CD4-positive, alpha-beta T cell (primary cell): ENCODE measurements around the gene FGF14. TPM values are rescaled to one million over a fixed set of nuclear protein-coding genes. Genes with fewer than 3 reads are reported as not detected.

Experiments used
- ATAC-seq: fragments of 200-7000 bp; cut with Tn5 transposase; one replicate; pipeline ENCODE4 v1.10.0; 2022; ENCODE audit warnings: mild to moderate bottlenecking; ENCODE audit not compliant: poor library complexity
- CTCF ChIA-PET: fragments of 350-600 bp; sonication (Branson Sonifier 250); formaldehyde crosslinking; loops from one replicate; lab custom pipeline; 2021; ENCODE audit warnings: antibody characterized with exemption, inconsistent platforms; lab: Charles Lee
- POLR2A ChIA-PET: fragments of 350-600 bp; sonication (Branson Sonifier 250); formaldehyde crosslinking; loops from one replicate; lab custom pipeline; 2021; ENCODE audit warnings: antibody characterized with exemption, inconsistent platforms; lab: Charles Lee
- DNase-seq, 14 experiments: peaks; one replicate each; pipeline ENCODE4 v3.0.0-alpha.2; 2013 to 2020; ENCODE audit warnings: mixed read lengths in 2 of 14
- H3K27ac ChIP-seq, 2 donors: one replicate each; pipeline versions ENCODE4 v1.5.1 to v1.7.0; 2013; ENCODE audit warnings: low read length in 2 of 2, low read depth in 1 of 2, mild to moderate bottlenecking in 1 of 2
- H3K27me3 ChIP-seq, 2 experiments: 1 replicate in 1 of 2; 2 replicates in 1 of 2; pipeline versions ENCODE4 v1.6.1 to v1.7.0; 2013; ENCODE audit warnings: low read length in 2 of 2, control low read depth in 1 of 2, mild to moderate bottlenecking in 1 of 2, moderate library complexity in 1 of 2; ENCODE audit not compliant: insufficient read depth in 2 of 2, control insufficient read depth in 1 of 2
- H3K36me3 ChIP-seq: one replicate; pipeline ENCODE4 v1.6.1; 2013; ENCODE audit warnings: low read length, control low read depth; ENCODE audit not compliant: insufficient read depth
- H3K4me1 ChIP-seq: one replicate; pipeline ENCODE4 v1.6.1; 2013; ENCODE audit warnings: low read length, control low read depth; ENCODE audit not compliant: insufficient read depth
- H3K4me3 ChIP-seq: one replicate; pipeline ENCODE4 v1.5.1; 2013; ENCODE audit warnings: mild to moderate bottlenecking, low read length, moderate library complexity
- H3K9me3 ChIP-seq, 2 experiments: 1 replicate in 1 of 2; 2 replicates in 1 of 2; pipeline versions ENCODE4 v1.6.1 to v1.7.0; 2013; ENCODE audit warnings: low read length in 2 of 2, mild to moderate bottlenecking in 2 of 2, control low read depth in 1 of 2, moderate library complexity in 1 of 2; ENCODE audit not compliant: control insufficient read depth in 1 of 2, insufficient read depth in 1 of 2
- H3K27ac Mint-ChIP-seq: one replicate; pipeline ENCODE4 v1.8.0; 2020; ENCODE audit warnings: mixed read lengths
- H3K27me3 Mint-ChIP-seq: one replicate; pipeline ENCODE4 v1.8.0; 2021; ENCODE audit warnings: mixed read lengths
- H3K36me3 Mint-ChIP-seq: one replicate; pipeline ENCODE4 v1.8.0; 2021; ENCODE audit warnings: low read depth, mixed read lengths
- H3K4me1 Mint-ChIP-seq: one replicate; pipeline ENCODE4 v1.8.0; 2021; ENCODE audit warnings: low read depth, mixed read lengths
- H3K4me3 Mint-ChIP-seq: one replicate; pipeline ENCODE4 v1.8.0; 2020; ENCODE audit warnings: mild to moderate bottlenecking, mixed read lengths
- H3K9me3 Mint-ChIP-seq: one replicate; pipeline ENCODE4 v1.8.0; 2020; ENCODE audit warnings: mixed read lengths
- intact Hi-C, 2 experiments: fragments of 100-400 bp; cut with DNase I in 1 of 2; cut with micrococcal nuclease in 1 of 2; formaldehyde crosslinking; loops; one replicate each; pipeline versions ENCODE4 v1.15.1 to v1.9.0; 2023 to 2025; cut with DNase I, micrococcal nuclease
- total RNA-seq, 174 experiments: library from RNA in 2 of 174; stranded (reverse) in 2 of 174; gene quantifications; one replicate each; pipeline ENCODE4 v1.2.3 and lab custom pipeline; 2021 to 2026
- TF ChIP-seq, protein P1 (sequence below): fragments of 200-600 bp; IDR thresholded peaks from one replicate; pipeline ENCODE4 v1.8.0; 2022; ENCODE audit warnings: antibody characterized with exemption, mild to moderate bottlenecking

Gene FGF14
- total RNA-seq, 2 experiments from 2014 or later = not detected

DNA sequence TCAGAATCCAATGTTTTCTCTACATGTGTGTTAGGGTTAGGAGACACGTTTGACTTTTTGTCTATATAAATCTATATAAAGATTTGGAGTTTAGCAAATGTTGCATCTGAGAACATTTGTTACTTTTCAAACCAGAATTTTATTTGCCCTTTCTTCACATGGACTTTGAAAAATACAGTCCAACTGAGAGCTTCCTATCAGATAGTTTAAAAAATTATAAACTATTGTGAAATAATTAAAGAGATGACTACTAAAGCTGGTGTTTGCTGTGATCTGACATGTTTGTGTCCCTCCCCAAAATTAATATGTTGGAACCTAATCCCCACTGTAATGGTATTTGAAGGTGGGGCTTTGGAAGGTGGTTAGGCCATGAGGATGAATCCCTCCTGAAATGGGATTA is 652.3 kb downstream of the FGF14 start:
- TF ChIP-seq, protein P1, sequence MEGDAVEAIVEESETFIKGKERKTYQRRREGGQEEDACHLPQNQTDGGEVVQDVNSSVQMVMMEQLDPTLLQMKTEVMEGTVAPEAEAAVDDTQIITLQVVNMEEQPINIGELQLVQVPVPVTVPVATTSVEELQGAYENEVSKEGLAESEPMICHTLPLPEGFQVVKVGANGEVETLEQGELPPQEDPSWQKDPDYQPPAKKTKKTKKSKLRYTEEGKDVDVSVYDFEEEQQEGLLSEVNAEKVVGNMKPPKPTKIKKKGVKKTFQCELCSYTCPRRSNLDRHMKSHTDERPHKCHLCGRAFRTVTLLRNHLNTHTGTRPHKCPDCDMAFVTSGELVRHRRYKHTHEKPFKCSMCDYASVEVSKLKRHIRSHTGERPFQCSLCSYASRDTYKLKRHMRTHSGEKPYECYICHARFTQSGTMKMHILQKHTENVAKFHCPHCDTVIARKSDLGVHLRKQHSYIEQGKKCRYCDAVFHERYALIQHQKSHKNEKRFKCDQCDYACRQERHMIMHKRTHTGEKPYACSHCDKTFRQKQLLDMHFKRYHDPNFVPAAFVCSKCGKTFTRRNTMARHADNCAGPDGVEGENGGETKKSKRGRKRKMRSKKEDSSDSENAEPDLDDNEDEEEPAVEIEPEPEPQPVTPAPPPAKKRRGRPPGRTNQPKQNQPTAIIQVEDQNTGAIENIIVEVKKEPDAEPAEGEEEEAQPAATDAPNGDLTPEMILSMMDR = no peak
- intact Hi-C loops = no loop called here
- Histone ChIP-seq H3K4me1 (no peaks in the 10 kb centered on the region), H3K36me3 (no peaks in the 10 kb centered on the region), H3K27me3 (no peaks in the 10 kb centered on the region), H3K9me3 (no peaks in the 10 kb centered on the region), H3K4me3 (no peak overlapping the region), H3K27ac (no peak overlapping the region)
- H3K27ac Mint-ChIP-seq = no peak overlapping the region
- H3K4me3 Mint-ChIP-seq = no peak overlapping the region
- ChIA-PET POLR2A (no interaction called here), CTCF (no interaction called here)
- peaks cover 17% of the 10 kb centered on the region for H3K27me3 Mint-ChIP-seq
- H3K9me3 Mint-ChIP-seq = no peaks in the 10 kb centered on the region
- no peaks in the 10 kb centered on the region for H3K36me3 Mint-ChIP-seq
- DNase-seq = no peak
- H3K4me1 Mint-ChIP-seq = no peaks in the 10 kb centered on the region
- no peak for ATAC-seq

DNA sequence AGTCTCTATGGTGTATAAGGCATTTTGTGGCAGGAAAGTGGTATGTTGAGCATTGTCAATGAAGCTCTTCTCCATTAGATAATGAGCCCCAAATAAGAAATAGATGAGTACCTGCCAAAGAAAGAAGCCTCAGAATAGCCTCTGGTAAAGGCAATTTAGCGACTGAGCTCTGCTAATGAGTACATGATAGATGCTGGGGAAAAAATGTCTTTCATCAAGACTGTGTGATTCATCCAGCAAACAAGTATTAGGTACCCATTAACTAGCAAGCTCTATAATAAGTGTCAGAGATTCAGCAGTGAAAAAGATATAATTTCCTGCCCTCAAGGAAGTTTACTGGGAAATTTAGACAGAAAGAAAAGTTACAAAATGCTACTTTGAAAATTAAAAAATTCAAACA is 654.8 kb downstream of the FGF14 start:
- H3K9me3 ChIP-seq = no peaks in the 10 kb centered on the region
- Mint-ChIP-seq H3K9me3 (no peaks in the 10 kb centered on the region), H3K36me3 (no peaks in the 10 kb centered on the region), H3K4me1 (no peaks in the 10 kb centered on the region), H3K27me3 (peaks cover 17% of the 10 kb centered on the region), H3K4me3 (no peak overlapping the region), H3K27ac (no peak overlapping the region)
- DNase-seq (no peak), ATAC-seq (no peak)
- no peaks in the 10 kb centered on the region for H3K27me3 ChIP-seq
- no peak overlapping the region for H3K27ac ChIP-seq
- TF ChIP-seq, protein P1 = no peak
- POLR2A ChIA-PET = no interaction called here
- CTCF ChIA-PET = no interaction called here
- intact Hi-C loops = no loop called here
- H3K4me1 ChIP-seq = no peaks in the 10 kb centered on the region
- no peak overlapping the region for H3K4me3 ChIP-seq
- H3K36me3 ChIP-seq = no peaks in the 10 kb centered on the region

DNA sequence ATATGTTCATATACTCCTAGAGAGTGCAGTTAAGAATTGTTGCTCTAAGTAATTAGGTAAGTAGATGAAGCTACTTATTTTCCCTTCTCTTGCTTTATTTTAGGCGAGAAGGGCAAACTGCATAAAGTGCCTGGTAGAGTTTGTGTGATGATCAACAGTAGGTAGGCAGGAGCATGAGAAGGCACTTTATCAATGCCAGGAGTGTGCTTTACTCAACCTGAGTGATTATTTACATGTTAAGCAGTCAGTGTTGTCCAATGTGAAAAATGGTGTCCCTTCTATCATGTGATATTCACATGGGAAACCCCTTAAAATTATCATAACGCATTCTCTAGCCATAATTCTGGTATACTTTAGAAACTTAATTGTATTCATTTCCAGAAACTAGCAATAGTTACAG is 655.3 kb downstream of the FGF14 start:
- Histone ChIP-seq H3K36me3 (no peaks in the 10 kb centered on the region), H3K4me3 (no peak overlapping the region), H3K9me3 (no peaks in the 10 kb centered on the region), H3K27me3 (no peaks in the 10 kb centered on the region), H3K27ac (no peak overlapping the region), H3K4me1 (no peaks in the 10 kb centered on the region)
- intact Hi-C loops = no loop called here
- Mint-ChIP-seq H3K27ac (no peak overlapping the region), H3K36me3 (no peaks in the 10 kb centered on the region), H3K4me1 (no peaks in the 10 kb centered on the region), H3K4me3 (no peak overlapping the region), H3K27me3 (peaks cover 17% of the 10 kb centered on the region), H3K9me3 (no peaks in the 10 kb centered on the region)
- ATAC-seq (no peak), DNase-seq (no peak)
- CTCF ChIA-PET = no interaction called here
- POLR2A ChIA-PET = no interaction called here
- TF ChIP-seq, protein P1 = no peak
